ENCODE measurements around the gene ERGIC3. TPM values are rescaled to one million over a fixed set of nuclear protein-coding genes. Genes with fewer than 3 reads are reported as not detected.

The ERGIC3 gene
- total and polyA plus RNA-seq, 2 experiments from 2014 or later, result 309 to 369 TPM

DNA sequence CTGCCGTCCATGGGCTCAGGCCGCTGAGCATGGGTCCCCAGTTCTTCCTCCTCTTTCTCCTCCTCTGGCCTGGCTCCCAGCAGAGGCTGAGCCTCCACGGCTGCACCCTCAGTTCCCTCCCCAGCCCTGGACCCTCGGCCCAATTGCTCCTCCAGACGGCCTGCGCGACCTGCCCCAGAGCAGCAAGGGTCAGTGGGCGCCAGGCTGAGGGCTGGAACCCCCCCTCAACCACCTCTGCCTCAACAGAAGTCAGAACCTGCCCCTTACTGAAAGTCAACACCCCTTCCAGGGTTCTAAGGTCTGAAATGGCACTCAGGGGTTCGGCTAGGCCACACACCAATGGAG, 57.9 kb downstream of the ERGIC3 start:
- Histone ChIP-seq H3K9me3 (ENCODE audit: low read depth) (no peaks in the 10 kb centered on the region), H3K36me3 (replicated peaks; ENCODE audit: insufficient read depth, low read depth) (no peaks in the 10 kb centered on the region), H3K9me2 (replicated peaks; ENCODE audit: insufficient read depth) (no peaks in the 10 kb centered on the region), H3K4me1 (ENCODE audit: insufficient read depth) (peaks cover 13% of the 10 kb centered on the region), H4K20me1 (ENCODE audit: insufficient read depth, poor library complexity, severe bottlenecking) (no peaks in the 10 kb centered on the region), H2AFZ (no peak overlapping the region), H3K79me2 (no peaks in the 10 kb centered on the region), H3K27me3 (peaks cover 32% of the 10 kb centered on the region), H3K4me2 (no peak overlapping the region), H3K4me3 (no peak overlapping the region), H3K27ac (no peak overlapping the region)
- TF ChIP-seq, protein P1, sequence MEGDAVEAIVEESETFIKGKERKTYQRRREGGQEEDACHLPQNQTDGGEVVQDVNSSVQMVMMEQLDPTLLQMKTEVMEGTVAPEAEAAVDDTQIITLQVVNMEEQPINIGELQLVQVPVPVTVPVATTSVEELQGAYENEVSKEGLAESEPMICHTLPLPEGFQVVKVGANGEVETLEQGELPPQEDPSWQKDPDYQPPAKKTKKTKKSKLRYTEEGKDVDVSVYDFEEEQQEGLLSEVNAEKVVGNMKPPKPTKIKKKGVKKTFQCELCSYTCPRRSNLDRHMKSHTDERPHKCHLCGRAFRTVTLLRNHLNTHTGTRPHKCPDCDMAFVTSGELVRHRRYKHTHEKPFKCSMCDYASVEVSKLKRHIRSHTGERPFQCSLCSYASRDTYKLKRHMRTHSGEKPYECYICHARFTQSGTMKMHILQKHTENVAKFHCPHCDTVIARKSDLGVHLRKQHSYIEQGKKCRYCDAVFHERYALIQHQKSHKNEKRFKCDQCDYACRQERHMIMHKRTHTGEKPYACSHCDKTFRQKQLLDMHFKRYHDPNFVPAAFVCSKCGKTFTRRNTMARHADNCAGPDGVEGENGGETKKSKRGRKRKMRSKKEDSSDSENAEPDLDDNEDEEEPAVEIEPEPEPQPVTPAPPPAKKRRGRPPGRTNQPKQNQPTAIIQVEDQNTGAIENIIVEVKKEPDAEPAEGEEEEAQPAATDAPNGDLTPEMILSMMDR (IDR thresholded peaks at IDR 0.05; ENCODE audit: poor library complexity), result no peak
- TF ChIP-seq EZH2 (IDR thresholded peaks at IDR 0.05; ENCODE audit: borderline replicate concordance) (no peak), EZH2phosphoT487 (IDR thresholded peaks at IDR 0.05; ENCODE audit: low read depth, severe bottlenecking, unreplicated experiment) (no peak)
- no peak for DNase-seq (ENCODE audit: low spot score)
- WGBS (ENCODE audit: low lambda C conversion rate, missing lambda C conversion rate), result 95% methylated on average over 9 of the region's 9 CpGs

- peak overlapping the region; percentile 52 for H2AFZ ChIP-seq
- peaks cover 32% of the 10 kb centered on the region for H3K27me3 ChIP-seq
- no peak overlapping the region for H3K27ac ChIP-seq
- no peaks in the 10 kb centered on the region for H3K79me2 ChIP-seq
- peak overlapping the region; percentile 45 for H3K4me3 ChIP-seq
- 34% methylated on average over 33 of the region's 34 CpGs for WGBS (ENCODE audit: low lambda C conversion rate, missing lambda C conversion rate)
- H3K4me1 ChIP-seq (ENCODE audit: insufficient read depth), result peaks cover 13% of the 10 kb centered on the region
- TF ChIP-seq EZH2 (IDR thresholded peaks at IDR 0.05; ENCODE audit: borderline replicate concordance) (no peak), EZH2phosphoT487 (IDR thresholded peaks at IDR 0.05; ENCODE audit: low read depth, severe bottlenecking, unreplicated experiment) (no peak)
- TF ChIP-seq, protein P1 (IDR thresholded peaks at IDR 0.05; ENCODE audit: poor library complexity), result no peak
- no peaks in the 10 kb centered on the region for H3K36me3 ChIP-seq (replicated peaks; ENCODE audit: insufficient read depth, low read depth)
- H3K4me2 ChIP-seq, result peak overlapping the region; percentile 98
- no peaks in the 10 kb centered on the region for H3K9me2 ChIP-seq (replicated peaks; ENCODE audit: insufficient read depth)
- no peaks in the 10 kb centered on the region for H3K9me3 ChIP-seq (ENCODE audit: low read depth)
- DNase-seq (ENCODE audit: low spot score), result no peak
- H4K20me1 ChIP-seq (ENCODE audit: insufficient read depth, poor library complexity, severe bottlenecking), result no peaks in the 10 kb centered on the region
Observed at GRCh38 chr20:35600176-35600992, 58.5 kb downstream of the ERGIC3 start.

- DNase-seq (ENCODE audit: low spot score), result peak; percentile 88
- Histone ChIP-seq H3K9me3 (ENCODE audit: low read depth) (no peaks in the 10 kb centered on the region), H3K9me2 (replicated peaks; ENCODE audit: insufficient read depth) (no peaks in the 10 kb centered on the region), H3K4me1 (ENCODE audit: insufficient read depth) (peaks cover 13% of the 10 kb centered on the region), H3K4me3 (peak overlapping the region; percentile 45), H4K20me1 (ENCODE audit: insufficient read depth, poor library complexity, severe bottlenecking) (no peaks in the 10 kb centered on the region), H3K27ac (no peak overlapping the region), H3K27me3 (peaks cover 32% of the 10 kb centered on the region), H2AFZ (peak overlapping the region; percentile 52), H3K36me3 (replicated peaks; ENCODE audit: insufficient read depth, low read depth) (no peaks in the 10 kb centered on the region), H3K4me2 (peak overlapping the region; percentile 98), H3K79me2 (no peaks in the 10 kb centered on the region)
- TF ChIP-seq EZH2phosphoT487 (IDR thresholded peaks at IDR 0.05; ENCODE audit: low read depth, severe bottlenecking, unreplicated experiment), result no peak
- TF ChIP-seq, protein P1 (IDR thresholded peaks at IDR 0.05; ENCODE audit: poor library complexity), result peak; percentile 53
- TF ChIP-seq EZH2 (IDR thresholded peaks at IDR 0.05; ENCODE audit: borderline replicate concordance), result peak; percentile 50
- 1% methylated on average over 73 of the region's 103 CpGs for WGBS (ENCODE audit: low lambda C conversion rate, missing lambda C conversion rate)
Observed at GRCh38 chr20:35600993-35601973, 59.4 kb downstream of the ERGIC3 start.

All from hepatocyte (in vitro differentiated cells).